ENCODE data around the gene LDLRAD4.

GRCh38 chr18:13369756-13370510 lies 151.4 kb downstream of the LDLRAD4 start:
- TF ChIP-seq CTCF (IDR thresholded peaks at IDR 0.05) (no peak), POLR2A (IDR thresholded peaks at IDR 0.05) (no peak)
